IPS-18a (cell line): Measurements from ENCODE around the gene MMRN2.
"Not testable (repeated sequence)": the region's sequence is repeated elsewhere in the genome, so short reads cannot be mapped to it uniquely, and the experiment has no call there.

ENCODE experiments used
- H3K27ac ChIP-seq: one replicate; pipeline ENCODE4 v1.5.1; 2013; ENCODE audit warnings: low read length
- H3K27me3 ChIP-seq: one replicate; pipeline ENCODE4 v1.6.1; 2013; ENCODE audit warnings: mild to moderate bottlenecking, low read length; ENCODE audit not compliant: control insufficient read depth, insufficient read depth
- H3K36me3 ChIP-seq: one replicate; pipeline ENCODE4 v1.6.1; 2013; ENCODE audit warnings: low read depth, low read length; ENCODE audit not compliant: control insufficient read depth
- H3K4me1 ChIP-seq: one replicate; pipeline ENCODE4 v1.6.1; 2013; ENCODE audit warnings: low read depth, low read length; ENCODE audit not compliant: control insufficient read depth
- H3K4me3 ChIP-seq: one replicate; pipeline ENCODE4 v1.5.1; 2013; ENCODE audit warnings: low read length
- H3K9ac ChIP-seq: one replicate; pipeline ENCODE4 v1.6.1; 2013; ENCODE audit warnings: mild to moderate bottlenecking, low read length, moderate library complexity
- H3K9me3 ChIP-seq: one replicate; pipeline ENCODE4 v1.6.1; 2013; ENCODE audit warnings: low read depth, low read length; ENCODE audit not compliant: control insufficient read depth

Gene MMRN2

GRCh38 chr10:86957471-86958115, at the start of gene MMRN2:
MMRN2 (minus strand) TSS chr10:86957615; CDS start chr10:86957541, 74 bp downstream.
- Histone ChIP-seq H3K9me3 (no peaks in the 10 kb centered on the region), H3K9ac (no peak within 1 kb of the TSS), H3K36me3 (no peaks in the 10 kb centered on the region), H3K27me3 (no peaks in the 10 kb centered on the region), H3K4me1 (peaks cover 36% of the 10 kb centered on the region), H3K27ac (no peak within 1 kb of the TSS), H3K4me3 (no peak within 1 kb of the TSS)

- not testable (repeated sequence) for H3K36me3 ChIP-seq, H3K27ac ChIP-seq, H3K9me3 ChIP-seq
Observed at GRCh38 chr10:87007124-87007523, 49.7 kb upstream of the MMRN2 start.

GRCh38 chr10:87000491-87000890, 43.1 kb upstream of the MMRN2 start:
- no peaks in the 10 kb centered on the region for H3K36me3 ChIP-seq
- H3K27ac ChIP-seq: no peak overlapping the region
- no peak overlapping the region for H3K9ac ChIP-seq
- H3K4me3 ChIP-seq: no peak overlapping the region
- no peaks in the 10 kb centered on the region for H3K27me3 ChIP-seq
- H3K4me1 ChIP-seq: no peaks in the 10 kb centered on the region
- H3K9me3 ChIP-seq: no peaks in the 10 kb centered on the region

More at GRCh38 chr10:87007124-87007523, 49.7 kb upstream of the MMRN2 start:
- H3K4me1 ChIP-seq, H3K4me3 ChIP-seq, H3K27me3 ChIP-seq, H3K9ac ChIP-seq: not testable (repeated sequence)

GRCh38 chr10:86999802-87000403, 42.5 kb upstream of the MMRN2 start:
- H3K9me3 ChIP-seq, H3K27me3 ChIP-seq, H3K4me1 ChIP-seq, H3K9ac ChIP-seq, H3K27ac ChIP-seq, H3K4me3 ChIP-seq, H3K36me3 ChIP-seq: not testable (repeated sequence)

- no peaks in the 10 kb centered on the region for H3K27me3 ChIP-seq
- H3K4me3 ChIP-seq: no peak overlapping the region
- no peaks in the 10 kb centered on the region for H3K9me3 ChIP-seq
- no peaks in the 10 kb centered on the region for H3K4me1 ChIP-seq
- no peak overlapping the region for H3K27ac ChIP-seq
- no peak overlapping the region for H3K9ac ChIP-seq
- H3K36me3 ChIP-seq: no peaks in the 10 kb centered on the region
Observed at GRCh38 chr10:86992929-86993328, 35.5 kb upstream of the MMRN2 start.

- no peak overlapping the region for H3K27ac ChIP-seq
- no peaks in the 10 kb centered on the region for H3K9me3 ChIP-seq
- H3K9ac ChIP-seq: no peak overlapping the region
- H3K4me3 ChIP-seq: no peak overlapping the region
- no peaks in the 10 kb centered on the region for H3K4me1 ChIP-seq
- H3K27me3 ChIP-seq: no peaks in the 10 kb centered on the region
- H3K36me3 ChIP-seq: no peaks in the 10 kb centered on the region
Observed at GRCh38 chr10:86992456-86992855, 35.0 kb upstream of the MMRN2 start.

- H3K9me3 ChIP-seq, H3K9ac ChIP-seq, H3K27me3 ChIP-seq, H3K27ac ChIP-seq, H3K36me3 ChIP-seq, H3K4me1 ChIP-seq, H3K4me3 ChIP-seq: not testable (repeated sequence)
Observed at GRCh38 chr10:86991362-86991761, 33.9 kb upstream of the MMRN2 start.

- Histone ChIP-seq H3K27me3 (no peaks in the 10 kb centered on the region), H3K9ac (no peak overlapping the region), H3K4me3 (no peak overlapping the region), H3K36me3 (no peaks in the 10 kb centered on the region), H3K4me1 (no peaks in the 10 kb centered on the region), H3K27ac (no peak overlapping the region), H3K9me3 (no peaks in the 10 kb centered on the region)
Observed at GRCh38 chr10:86988520-86988919, 31.1 kb upstream of the MMRN2 start.

- H3K27ac ChIP-seq, H3K27me3 ChIP-seq, H3K36me3 ChIP-seq, H3K9ac ChIP-seq, H3K9me3 ChIP-seq, H3K4me1 ChIP-seq, H3K4me3 ChIP-seq: not testable (repeated sequence)
Observed at GRCh38 chr10:86984498-86984897, 27.1 kb upstream of the MMRN2 start.

GRCh38 chr10:86981716-86982115, 24.3 kb upstream of the MMRN2 start:
- no peak overlapping the region for H3K9ac ChIP-seq
- no peaks in the 10 kb centered on the region for H3K27me3 ChIP-seq
- H3K36me3 ChIP-seq: no peaks in the 10 kb centered on the region
- H3K4me1 ChIP-seq: no peaks in the 10 kb centered on the region
- H3K4me3 ChIP-seq: no peak overlapping the region
- H3K27ac ChIP-seq: no peak overlapping the region
- no peaks in the 10 kb centered on the region for H3K9me3 ChIP-seq

GRCh38 chr10:86981020-86981419, 23.6 kb upstream of the MMRN2 start:
- H3K27me3 ChIP-seq, H3K9ac ChIP-seq, H3K4me1 ChIP-seq, H3K4me3 ChIP-seq, H3K36me3 ChIP-seq, H3K27ac ChIP-seq, H3K9me3 ChIP-seq: not testable (repeated sequence)

GRCh38 chr10:86979977-86980448, 22.6 kb upstream of the MMRN2 start:
- no peaks in the 10 kb centered on the region for H3K27me3 ChIP-seq
- no peak overlapping the region for H3K9ac ChIP-seq
- no peak overlapping the region for H3K27ac ChIP-seq
- no peaks in the 10 kb centered on the region for H3K9me3 ChIP-seq
- H3K4me3 ChIP-seq: no peak overlapping the region
- no peaks in the 10 kb centered on the region for H3K36me3 ChIP-seq
- H3K4me1 ChIP-seq: no peaks in the 10 kb centered on the region
